Activated T-cell treated with anti-CD3 and anti-CD28 coated beads, Interleukin-2, amount 50 U/mL, for 1 hour (primary cell): Measurements from ENCODE around the gene RHOV.

Experiments used
- DNase-seq: peaks from one replicate; pipeline ENCODE4 v3.0.0-alpha.2; 2020

The RHOV gene

GRCh38 chr15:40873694-40874561 lies at the start of gene RHOV:
Gene RHOV (minus strand): TSS chr15:40874234. CDS start chr15:40874139, 95 bp downstream.
- DNase-seq: peak; percentile 66

- no peak for DNase-seq
Measured at GRCh38 chr15:40923551-40923950, 49.5 kb upstream of the RHOV start.

- no peak for DNase-seq
Measured at GRCh38 chr15:40922608-40923005, 48.6 kb upstream of the RHOV start.

- no peak for DNase-seq
Measured at GRCh38 chr15:40921949-40922607, 48.0 kb upstream of the RHOV start.

- no peak for DNase-seq
Measured at GRCh38 chr15:40918799-40919392, 44.9 kb upstream of the RHOV start.

GRCh38 chr15:40918146-40918798 lies 44.2 kb upstream of the RHOV start:
- no peak for DNase-seq

- no peak for DNase-seq
Measured at GRCh38 chr15:40917585-40917984, 43.6 kb upstream of the RHOV start.

GRCh38 chr15:40915679-40916078 lies 41.6 kb upstream of the RHOV start:
- DNase-seq: no peak

GRCh38 chr15:40915116-40915661 lies 41.2 kb upstream of the RHOV start:
- no peak for DNase-seq

- no peak for DNase-seq
Measured at GRCh38 chr15:40914486-40914885, 40.5 kb upstream of the RHOV start.

- no peak for DNase-seq
Measured at GRCh38 chr15:40914013-40914412, 40.0 kb upstream of the RHOV start.

GRCh38 chr15:40912478-40912877 lies 38.4 kb upstream of the RHOV start:
- DNase-seq: no peak

GRCh38 chr15:40911693-40912092 lies 37.7 kb upstream of the RHOV start:
- DNase-seq: no peak

- DNase-seq: no peak
Measured at GRCh38 chr15:40911141-40911540, 37.1 kb upstream of the RHOV start.

GRCh38 chr15:40909662-40910630 lies 35.9 kb upstream of the RHOV start:
- DNase-seq: no peak

GRCh38 chr15:40908095-40908494 lies 34.1 kb upstream of the RHOV start:
- DNase-seq: no peak

- DNase-seq: peak; percentile 56
Measured at GRCh38 chr15:40906991-40907802, 33.2 kb upstream of the RHOV start.

- DNase-seq: peak; percentile 82
Measured at GRCh38 chr15:40906091-40906990, 32.3 kb upstream of the RHOV start.

- DNase-seq: no peak
Measured at GRCh38 chr15:40904552-40905201, 30.6 kb upstream of the RHOV start.
